NCI-H146 (cell line): Measurements from ENCODE around the gene DLX5.

Experiments
- DNase-seq: peaks from one replicate; lab custom pipeline; 2025; lab: John Stamatoyannopoulos, UW

DLX5 gene

DNA sequence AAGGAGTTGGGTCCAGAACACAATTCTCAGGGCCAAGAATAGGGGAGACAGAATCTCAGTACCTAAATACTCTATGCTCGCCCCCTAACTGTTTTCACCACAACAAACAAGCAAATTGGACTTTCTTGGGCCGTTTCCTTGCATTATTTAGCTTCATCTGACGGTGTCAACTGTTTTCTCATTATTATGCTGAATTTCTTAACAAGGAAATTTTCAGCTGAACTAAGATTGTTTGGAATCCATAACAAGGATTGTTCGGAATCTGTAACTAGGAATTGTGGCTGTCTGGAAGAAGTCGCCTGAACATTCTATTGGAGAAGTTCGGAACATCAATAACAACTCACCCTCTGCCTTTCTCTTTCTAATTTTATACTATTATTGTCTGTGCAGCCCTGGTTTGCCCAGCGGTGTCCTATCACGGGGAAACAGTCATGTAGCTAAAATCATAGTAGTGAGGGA, 34.7 kb downstream of the DLX5 start:
- DNase-seq, result no peak

DNA sequence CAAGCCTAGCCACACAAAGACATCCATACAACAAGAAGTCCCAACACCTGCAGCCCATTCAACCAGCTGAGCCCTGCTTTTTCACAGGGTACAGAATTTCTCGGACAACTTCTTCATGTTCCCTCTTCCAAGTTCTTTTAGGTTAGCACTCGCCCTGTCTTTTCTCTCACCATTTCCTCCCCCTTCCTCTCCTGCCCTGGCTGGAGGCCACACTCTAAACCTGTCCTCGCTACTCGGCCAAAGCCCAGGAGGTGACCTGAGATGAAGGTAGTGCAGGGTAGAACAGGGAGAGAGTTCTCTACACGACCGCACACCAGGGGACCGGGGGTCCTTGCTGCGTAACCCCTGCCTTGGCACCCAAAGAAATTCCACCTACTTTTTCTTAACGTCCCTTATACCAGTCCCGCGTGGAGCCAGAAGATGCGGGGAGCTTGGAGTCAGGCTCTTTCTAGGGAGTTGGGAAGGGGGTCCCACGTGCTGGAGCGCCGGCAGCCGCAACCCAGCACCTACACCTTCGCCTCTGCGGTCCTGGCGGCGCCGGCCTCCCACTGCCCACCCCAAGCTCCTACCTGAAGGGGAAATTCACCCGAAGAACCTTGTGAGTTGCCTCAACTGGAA, 35.3 kb downstream of the DLX5 start:
- DNase-seq, result no peak

DNA sequence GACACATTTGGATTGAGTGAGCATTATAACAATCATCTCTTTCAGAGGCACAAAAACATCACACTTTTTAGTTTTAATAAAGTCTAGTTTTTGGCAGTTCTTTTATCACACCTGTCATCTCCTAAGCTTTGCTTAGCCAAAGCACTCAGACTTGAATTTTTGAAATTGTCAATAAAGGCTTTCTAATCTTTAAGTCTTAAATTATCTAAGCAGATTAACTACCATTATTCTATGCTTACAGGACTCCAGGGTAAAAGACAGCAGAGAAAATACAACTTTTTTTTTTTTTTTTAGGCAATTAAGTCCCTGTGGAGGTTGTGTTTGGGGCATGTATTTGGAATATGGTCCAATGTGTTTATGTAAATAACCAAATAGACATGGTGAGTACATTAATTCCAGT, 36.9 kb downstream of the DLX5 start:
- DNase-seq, result no peak

- DNase-seq, result no peak
These were observed 37.7 kb downstream of the DLX5 start for GRCh38 chr7:96986901-96987300.

- DNase-seq, result no peak
These were observed 38.6 kb downstream of the DLX5 start for GRCh38 chr7:96985992-96986391.

GRCh38 chr7:96982586-96982985, 42.0 kb downstream of the DLX5 start:
- no peak for DNase-seq

DNA sequence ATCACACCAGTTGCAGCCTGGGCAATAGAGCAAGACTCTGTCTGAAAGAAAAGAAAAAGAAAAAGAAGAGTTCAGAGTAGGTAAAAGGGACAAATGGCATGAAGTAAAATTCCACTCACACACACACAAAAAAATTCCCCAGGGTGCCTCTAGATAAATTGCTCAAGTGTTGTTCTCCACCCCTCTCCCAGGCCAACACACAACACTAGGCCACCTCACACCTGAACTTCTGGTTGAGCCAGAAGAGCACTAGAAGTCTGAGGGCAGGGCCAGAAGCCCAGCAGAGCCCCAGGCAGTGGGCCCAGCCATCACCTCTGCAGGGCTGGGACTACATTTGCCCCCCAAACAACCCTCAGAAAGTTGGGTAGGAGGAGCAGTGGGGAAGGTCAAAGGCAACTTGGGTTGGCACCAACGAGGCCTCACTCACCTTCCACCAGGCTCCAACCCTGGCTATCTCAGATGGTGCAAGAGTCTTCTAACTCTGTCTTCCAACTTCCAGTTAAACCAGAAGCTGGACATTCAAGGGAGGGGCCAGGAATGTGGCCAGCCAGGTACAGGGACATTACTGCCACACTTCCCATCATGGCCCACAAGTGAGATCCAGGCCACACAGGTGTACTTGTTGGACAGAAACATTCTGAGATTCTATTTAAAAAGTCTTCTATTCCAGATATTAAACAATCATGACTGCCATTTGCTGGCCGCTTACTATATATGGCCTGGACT, 44.9 kb downstream of the DLX5 start:
- DNase-seq, result no peak

DNA sequence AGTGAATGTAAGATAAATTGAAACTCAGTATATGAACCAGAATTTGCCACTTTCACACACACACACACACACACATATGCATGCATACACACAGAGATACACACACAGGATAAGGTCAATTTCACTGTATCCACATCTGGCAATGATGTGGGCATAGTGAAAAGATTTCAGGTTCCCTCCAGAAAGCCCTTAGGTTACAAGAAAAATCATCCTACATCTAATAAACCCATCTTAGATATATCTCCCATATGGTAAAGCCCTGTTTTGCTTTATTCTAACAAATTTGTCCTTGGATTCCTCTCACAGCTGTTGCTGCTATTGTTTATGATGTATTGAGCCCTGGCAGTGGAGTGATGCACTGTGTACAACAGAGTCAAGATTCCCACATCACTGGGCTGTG, 47.2 kb downstream of the DLX5 start:
- no peak for DNase-seq

GRCh38 chr7:96976106-96976505, 48.5 kb downstream of the DLX5 start:
- DNase-seq, result no peak

DNA sequence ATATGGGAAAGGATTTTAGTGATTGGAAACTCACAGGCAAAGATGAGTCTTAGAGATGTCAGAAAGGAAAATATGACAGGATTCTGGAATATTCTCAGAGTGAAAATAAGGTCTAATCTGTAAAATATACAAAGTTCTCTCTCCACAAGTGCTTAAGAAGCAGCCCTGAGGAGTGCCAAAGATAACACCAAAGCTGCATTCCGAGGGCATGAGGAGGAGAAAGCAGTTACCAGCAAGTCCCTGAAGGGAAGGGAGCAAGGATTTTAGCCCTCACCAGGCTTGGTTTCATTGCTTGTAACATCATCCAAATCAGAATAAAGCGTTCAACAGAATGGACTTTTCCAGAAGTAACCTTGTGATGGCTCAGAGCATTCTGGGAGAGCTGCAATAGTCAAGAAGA, 50.6 kb downstream of the DLX5 start:
- no peak for DNase-seq

- DNase-seq, result no peak
These were observed 53.9 kb downstream of the DLX5 start for GRCh38 chr7:96970739-96971138.
